Endothelial cell of umbilical vein (primary cell): ENCODE measurements around the gene INPP4B. TPM values are rescaled to one million over a fixed set of nuclear protein-coding genes. Genes with fewer than 3 reads are reported as not detected.

Experiments used
- BruUV-seq: library from RNA; stranded (reverse); fragments of 400-500 nt; replicated peaks from 2 replicates; lab custom pipeline; 2021; lab: Mats Ljungman, UMichigan
- CTCF ChIA-PET: fragments of 300-600, 350-600 bp; sonication (Branson Sonifier 250); formaldehyde crosslinking; loops from one replicate; lab custom pipeline; 2021; ENCODE audit warnings: antibody characterized with exemption, inconsistent platforms; lab: Charles Lee
- POLR2A ChIA-PET: fragments of 300-600, 350-600 bp; sonication (Branson Sonifier 250); formaldehyde crosslinking; loops from one replicate; lab custom pipeline; 2021; ENCODE audit warnings: antibody characterized with exemption, inconsistent platforms; lab: Charles Lee
- DNase-seq: peaks from one replicate; pipeline ENCODE4 v3.0.0-alpha.2; 2011; ENCODE audit warnings: low read depth, low spot score
- FAIRE-seq: peaks from 2 replicates; lab custom pipeline; 2011; peaks lifted over from hg19 to GRCh38; lab: Jason Lieb, UNC
- H2AFZ ChIP-seq: 2 replicates; pipeline ENCODE4 v1.6.0; 2012; ENCODE audit warnings: low read depth, low read length, control low read depth, inconsistent platforms
- H3K27ac ChIP-seq: 2 replicates; pipeline ENCODE4 v1.5.1; 2011; ENCODE audit warnings: low read depth, mild to moderate bottlenecking, control low read depth, low read length, moderate library complexity; ENCODE audit not compliant: insufficient read depth
- H3K27me3 ChIP-seq, 2 experiments: 2 replicates each; pipeline versions ENCODE4 v1.6.0 to v1.6.1; 2011; ENCODE audit warnings: low read length in 2 of 2, mixed read lengths in 1 of 2; ENCODE audit not compliant: control insufficient read depth in 2 of 2, insufficient read depth in 2 of 2
- H3K36me3 ChIP-seq, 2 experiments: 2 replicates in 1 of 2; 3 replicates in 1 of 2; pipeline ENCODE4 v1.5.1; 2011; ENCODE audit warnings: low read length in 2 of 2, mild to moderate bottlenecking in 1 of 2, moderate library complexity in 1 of 2; ENCODE audit not compliant: control insufficient read depth in 2 of 2, insufficient read depth in 2 of 2; ENCODE audit errors: extremely low read depth in 1 of 2
- H3K4me1 ChIP-seq: 3 replicates; pipeline ENCODE4 v1.5.1; 2011; ENCODE audit warnings: mild to moderate bottlenecking, low read length; ENCODE audit not compliant: control insufficient read depth, insufficient read depth; ENCODE audit errors: extremely low read depth
- H3K4me2 ChIP-seq: 2 replicates; pipeline ENCODE4 v1.6.1; 2011; ENCODE audit warnings: low read length, control low read depth, mixed read lengths; ENCODE audit not compliant: insufficient read depth
- H3K4me3 ChIP-seq, 3 experiments: fragments of 200-600 bp in 1 of 3; sonication (generic), shearing (Covaris generic) in 1 of 3; replicated peaks in 1 of 3; 2 replicates each; pipeline ENCODE4 v1.5.1; 2011 to 2016; ENCODE audit warnings: control low read depth in 3 of 3, low read length in 3 of 3, mild to moderate bottlenecking in 2 of 3, inconsistent platforms in 1 of 3, low read depth in 1 of 3, moderate library complexity in 1 of 3; ENCODE audit not compliant: insufficient read depth in 1 of 3
- H3K79me2 ChIP-seq: 2 replicates; pipeline ENCODE4 v1.6.0; 2012; ENCODE audit warnings: low read length, inconsistent platforms; ENCODE audit not compliant: control insufficient read depth, insufficient read depth
- H3K9ac ChIP-seq: replicated peaks from 2 replicates; pipeline ENCODE3; 2011; ENCODE audit warnings: low read length, control low read depth; ENCODE audit not compliant: insufficient read depth; ENCODE audit errors: extremely low read depth
- H3K9me1 ChIP-seq: replicated peaks from 3 replicates; pipeline ENCODE4 v1.6.0; 2011; ENCODE audit warnings: mild to moderate bottlenecking, low read length; ENCODE audit not compliant: control insufficient read depth, insufficient read depth; ENCODE audit errors: extremely low read depth
- H3K9me3 ChIP-seq: replicated peaks from 2 replicates; pipeline ENCODE4 v1.5.1; 2012; ENCODE audit warnings: low read length, inconsistent platforms; ENCODE audit not compliant: control insufficient read depth, insufficient read depth
- H4K20me1 ChIP-seq: replicated peaks from 2 replicates; pipeline ENCODE3; 2011; ENCODE audit warnings: mild to moderate bottlenecking, low read length; ENCODE audit not compliant: control insufficient read depth, insufficient read depth; ENCODE audit errors: extremely low read depth
- EZH2 ChIP-seq: IDR thresholded peaks from 2 replicates; pipeline ENCODE4 v1.6.1; 2012; ENCODE audit warnings: borderline replicate concordance, low read depth, mild to moderate bottlenecking, moderate library complexity, low read length, inconsistent platforms; ENCODE audit not compliant: severe bottlenecking
- FOS ChIP-seq: IDR thresholded peaks from 2 replicates; pipeline ENCODE4 v1.6.1; 2011; ENCODE audit warnings: mild to moderate bottlenecking, low read length, moderate library complexity, borderline replicate concordance; ENCODE audit not compliant: insufficient read depth
- GATA2 ChIP-seq: IDR thresholded peaks from 2 replicates; pipeline ENCODE4 v1.7.0; 2011; ENCODE audit warnings: low read depth, mild to moderate bottlenecking, moderate library complexity, mixed read lengths, low read length; ENCODE audit not compliant: insufficient read length, insufficient read depth
- JUN ChIP-seq: IDR thresholded peaks from 2 replicates; pipeline ENCODE4 v1.6.1; 2011; ENCODE audit warnings: borderline replicate concordance, low read depth; ENCODE audit not compliant: insufficient read length, insufficient read depth
- MYC ChIP-seq: IDR thresholded peaks from one replicate; pipeline ENCODE4 v1.6.1; 2011; ENCODE audit warnings: mild to moderate bottlenecking, low read depth, low read length
- POLR2A ChIP-seq: IDR thresholded peaks from 2 replicates; pipeline ENCODE4 v1.6.1; 2012; ENCODE audit warnings: low read depth, mild to moderate bottlenecking, control low read depth, low read length
- POLR2AphosphoS5 ChIP-seq: IDR thresholded peaks from 2 replicates; pipeline ENCODE4 v1.6.1; 2012; ENCODE audit warnings: low read depth, mild to moderate bottlenecking, control low read depth, low read length, moderate library complexity; ENCODE audit not compliant: insufficient read depth
- dilution Hi-C: fragments of 300-500 bp; cut with MboI; formaldehyde crosslinking; loops from one replicate; pipeline ENCODE4 v1.15.0; 2019; ENCODE audit warnings: low sequenced_read_pairs; ENCODE audit not compliant: extremely low pct_ligation_motif_present
- intact Hi-C: fragments of 100-400 bp; cut with micrococcal nuclease; formaldehyde crosslinking; loops from one replicate; pipeline ENCODE4 v1.10.0; 2022
- polyA plus RNA-seq, 4 experiments: library from polyadenylated mRNA; depleted of rRNA in 3 of 4; stranded (reverse) in 3 of 4; unstranded in 1 of 4; fragments of >200 nt; gene quantifications; 2 replicates each; pipeline versions ENCODE4 v1.2.1 to v1.2.3, GENCODE V29; 2011 to 2012; ENCODE audit warnings: missing spikeins in 1 of 4
- total RNA-seq: library from RNA; stranded (reverse); gene quantifications from 2 replicates; pipeline ENCODE4 v1.2.3, GENCODE V29; 2021
- TF ChIP-seq, protein P1 (sequence below), 2 donors: IDR thresholded peaks; 1 replicate in 1 of 2; 2 replicates in 1 of 2; pipeline ENCODE4 v1.5.1; 2011; ENCODE audit warnings: low read length in 2 of 2, mild to moderate bottlenecking in 2 of 2, moderate library complexity in 2 of 2, control low read depth in 1 of 2, inconsistent platforms in 1 of 2, low read depth in 1 of 2; ENCODE audit not compliant: insufficient read depth in 1 of 2; ENCODE audit errors: extremely low read depth in 1 of 2
- TF ChIP-seq, protein P2 (sequence below): IDR thresholded peaks from 2 replicates; pipeline ENCODE4 v1.6.1; 2011; ENCODE audit not compliant: insufficient read depth, insufficient read length

The INPP4B gene
- total and polyA plus RNA-seq, 2 donors (not counting 3 experiments of a cell fraction or from before 2014, with no cell fraction given) = 0.41 to 3.1 TPM

DNA sequence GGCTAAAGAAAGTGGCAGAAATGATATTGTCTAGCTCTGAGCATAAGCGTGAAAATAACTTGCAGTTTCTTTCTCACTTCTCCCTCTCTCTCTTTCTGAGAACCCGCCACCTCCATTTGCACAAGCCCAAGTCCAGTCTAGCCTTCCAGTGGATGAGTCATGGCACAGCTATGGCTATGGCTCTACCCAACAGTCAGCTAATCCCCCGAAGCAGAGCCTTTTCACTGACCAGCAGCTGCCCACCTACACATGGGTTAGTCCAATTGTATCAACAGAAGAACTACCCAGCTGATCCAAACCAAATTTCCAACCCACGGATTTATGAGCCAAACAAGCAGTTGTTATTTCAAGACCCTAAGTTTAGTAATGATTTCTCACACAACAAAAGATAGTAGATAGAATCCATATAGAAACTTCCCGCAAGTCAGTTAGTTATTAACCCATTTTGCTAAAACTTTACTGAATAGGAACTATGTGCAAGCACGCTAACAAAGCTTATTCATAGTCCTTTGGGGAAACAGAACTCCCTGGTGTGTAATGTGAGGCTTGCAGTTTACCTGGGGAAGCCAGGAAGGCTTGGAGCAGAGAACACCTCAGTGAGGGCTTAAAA is 282.3 kb downstream of the INPP4B start:
- Histone ChIP-seq H3K4me1 (no peaks in the 10 kb centered on the region), H3K4me2 (no peak overlapping the region), H3K9ac (no peak overlapping the region), H3K27me3 (no peaks in the 10 kb centered on the region), H3K79me2 (no peaks in the 10 kb centered on the region), H3K36me3 (no peaks in the 10 kb centered on the region), H2AFZ (no peak overlapping the region), H3K9me1 (no peaks in the 10 kb centered on the region), H3K9me3 (no peaks in the 10 kb centered on the region), H3K27ac (no peak overlapping the region), H3K4me3 (no peak overlapping the region), H4K20me1 (no peaks in the 10 kb centered on the region)
- no peak for DNase-seq
- TF ChIP-seq FOS (no peak), JUN (no peak), GATA2 (no peak), POLR2AphosphoS5 (no peak), EZH2 (no peak), POLR2A (no peak), MYC (no peak)
- TF ChIP-seq, protein P1, sequence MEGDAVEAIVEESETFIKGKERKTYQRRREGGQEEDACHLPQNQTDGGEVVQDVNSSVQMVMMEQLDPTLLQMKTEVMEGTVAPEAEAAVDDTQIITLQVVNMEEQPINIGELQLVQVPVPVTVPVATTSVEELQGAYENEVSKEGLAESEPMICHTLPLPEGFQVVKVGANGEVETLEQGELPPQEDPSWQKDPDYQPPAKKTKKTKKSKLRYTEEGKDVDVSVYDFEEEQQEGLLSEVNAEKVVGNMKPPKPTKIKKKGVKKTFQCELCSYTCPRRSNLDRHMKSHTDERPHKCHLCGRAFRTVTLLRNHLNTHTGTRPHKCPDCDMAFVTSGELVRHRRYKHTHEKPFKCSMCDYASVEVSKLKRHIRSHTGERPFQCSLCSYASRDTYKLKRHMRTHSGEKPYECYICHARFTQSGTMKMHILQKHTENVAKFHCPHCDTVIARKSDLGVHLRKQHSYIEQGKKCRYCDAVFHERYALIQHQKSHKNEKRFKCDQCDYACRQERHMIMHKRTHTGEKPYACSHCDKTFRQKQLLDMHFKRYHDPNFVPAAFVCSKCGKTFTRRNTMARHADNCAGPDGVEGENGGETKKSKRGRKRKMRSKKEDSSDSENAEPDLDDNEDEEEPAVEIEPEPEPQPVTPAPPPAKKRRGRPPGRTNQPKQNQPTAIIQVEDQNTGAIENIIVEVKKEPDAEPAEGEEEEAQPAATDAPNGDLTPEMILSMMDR (IDR thresholded peaks at IDR 0.05; ENCODE audit: extremely low read depth in 1 of 2, insufficient read depth in 1 of 2, low read depth in 1 of 2, low read length in 2 of 2) = no peak
- TF ChIP-seq, protein P2, sequence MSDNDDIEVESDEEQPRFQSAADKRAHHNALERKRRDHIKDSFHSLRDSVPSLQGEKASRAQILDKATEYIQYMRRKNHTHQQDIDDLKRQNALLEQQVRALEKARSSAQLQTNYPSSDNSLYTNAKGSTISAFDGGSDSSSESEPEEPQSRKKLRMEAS = no peak
- POLR2A ChIA-PET = no interaction called here
- intact Hi-C loops (no loop called here), dilution Hi-C loops (no loop called here)
- FAIRE-seq = no peak
- no TSS peak for BruUV-seq
- CTCF ChIA-PET = no interaction called here
